SKM-1 (cell line): ENCODE data around the gene LRRC7.
"Not testable (repeated sequence)": the region's sequence is repeated elsewhere in the genome, so short reads cannot be mapped to it uniquely, and the experiment has no call there.

Source experiments
- DNase-seq: peaks from one replicate; lab custom pipeline; 2025; ENCODE audit not compliant: unreplicated experiment; lab: John Stamatoyannopoulos, UW

The LRRC7 gene

DNA sequence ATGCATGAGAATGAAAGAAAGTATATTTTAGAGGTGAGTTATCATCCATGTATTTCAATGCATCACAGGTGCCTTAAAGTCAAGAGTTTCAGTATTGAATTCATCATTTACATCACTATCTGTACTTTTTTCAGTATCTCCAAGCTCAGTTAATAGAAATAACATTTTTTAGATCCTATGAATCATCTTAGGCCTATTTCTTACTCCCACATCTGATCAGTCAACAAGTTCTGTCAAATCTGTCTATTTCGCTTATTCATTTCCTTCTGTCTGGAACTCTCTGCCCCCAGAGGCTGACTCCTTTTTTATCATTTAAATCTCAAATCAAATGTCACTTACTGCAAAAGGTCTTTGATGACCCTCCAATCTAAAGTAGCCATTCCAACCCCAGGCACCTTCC is 295.2 kb downstream of the LRRC7 start:
- no peak for DNase-seq

DNA sequence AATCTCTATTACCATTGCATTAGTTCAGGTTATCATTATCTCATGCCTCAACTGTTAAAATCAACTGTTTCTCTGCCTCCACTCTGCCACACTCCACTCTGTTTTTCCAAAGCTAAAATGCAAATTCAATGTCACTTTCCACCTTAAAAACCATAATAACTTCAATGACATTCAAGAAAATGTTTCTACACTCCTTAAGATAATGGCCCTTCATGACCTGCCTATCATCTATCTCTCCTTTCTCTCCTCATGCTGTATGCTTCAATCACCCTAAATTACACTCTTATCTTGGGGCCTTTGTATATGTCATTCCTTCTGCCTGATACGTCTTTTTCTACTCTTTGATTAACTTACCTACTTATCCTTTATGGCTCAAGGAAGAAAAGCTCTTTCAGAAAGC is 296.0 kb downstream of the LRRC7 start:
- no peak for DNase-seq

GRCh38 chr1:69871412-69871811 is 303.7 kb downstream of the LRRC7 start:
- no peak for DNase-seq

DNA sequence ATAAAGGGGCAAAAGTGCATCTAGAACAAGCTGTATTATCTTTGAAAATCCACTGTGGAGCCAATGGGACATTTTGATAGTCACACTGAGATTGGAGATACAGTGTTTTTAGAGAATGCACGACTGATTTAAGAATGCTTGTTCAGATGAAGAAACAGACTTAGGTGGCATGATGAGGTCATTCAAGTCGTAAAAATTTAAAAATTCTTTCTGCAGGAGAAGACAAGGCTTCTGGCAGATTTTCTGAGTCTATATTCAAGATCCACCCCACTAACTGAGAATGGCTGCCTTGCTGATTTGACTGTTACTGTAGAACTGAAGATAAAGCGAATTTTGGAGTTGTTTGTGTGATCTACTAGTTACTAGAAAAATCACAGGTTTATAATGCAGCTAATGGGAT is 310.6 kb downstream of the LRRC7 start:
- DNase-seq: no peak

GRCh38 chr1:69888016-69888415 is 320.3 kb downstream of the LRRC7 start:
- not testable (repeated sequence) for DNase-seq

DNA sequence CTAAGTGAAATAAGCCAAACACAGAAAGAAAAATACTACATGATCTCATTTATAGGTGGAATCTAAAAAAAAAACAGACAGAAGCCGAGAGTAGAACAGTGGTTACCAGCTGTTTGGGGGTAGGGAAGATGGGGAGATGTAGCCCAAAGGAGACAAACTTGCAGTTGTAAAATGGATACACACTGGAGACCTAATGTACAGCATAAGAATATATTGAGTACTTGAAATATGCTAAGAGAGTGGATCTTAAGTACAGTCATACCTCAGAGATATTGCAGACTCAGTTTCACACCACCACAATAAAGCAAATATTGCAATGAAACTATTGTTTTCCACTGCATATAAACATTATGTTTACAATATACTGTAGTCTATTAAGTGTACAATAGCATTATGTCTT is 320.9 kb downstream of the LRRC7 start:
- no peak for DNase-seq

GRCh38 chr1:69898403-69898947 is 330.8 kb downstream of the LRRC7 start:
- no peak for DNase-seq

DNA sequence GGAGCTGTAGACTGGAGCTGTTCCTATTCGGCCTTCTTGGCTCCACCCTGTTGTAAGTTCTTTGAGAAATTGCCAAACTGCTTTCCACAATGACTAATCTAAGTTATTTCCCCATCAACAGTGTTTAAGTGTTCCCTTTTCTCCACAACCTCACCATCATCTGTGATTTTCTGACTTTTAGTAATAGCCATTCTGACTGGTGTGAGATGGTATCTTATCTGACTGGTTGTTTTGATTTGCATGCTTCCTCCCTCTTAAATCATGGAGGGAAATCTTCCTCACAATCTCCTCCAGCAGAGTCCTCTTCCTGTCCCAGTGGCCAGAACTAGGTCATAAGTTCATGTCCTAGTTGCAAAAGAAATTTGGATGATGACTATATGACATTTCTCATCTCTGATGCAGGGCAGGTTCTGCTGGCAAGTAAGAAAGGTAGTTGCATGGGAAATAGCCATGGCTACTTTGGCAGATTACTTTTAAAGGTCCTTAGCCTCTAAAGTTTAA is 343.6 kb downstream of the LRRC7 start:
- peak; percentile 98 for DNase-seq

- no peak for DNase-seq
These were observed 346.3 kb downstream of the LRRC7 start for GRCh38 chr1:69913977-69914376.

GRCh38 chr1:69914976-69915765 is 347.4 kb downstream of the LRRC7 start:
- DNase-seq: no peak

DNA sequence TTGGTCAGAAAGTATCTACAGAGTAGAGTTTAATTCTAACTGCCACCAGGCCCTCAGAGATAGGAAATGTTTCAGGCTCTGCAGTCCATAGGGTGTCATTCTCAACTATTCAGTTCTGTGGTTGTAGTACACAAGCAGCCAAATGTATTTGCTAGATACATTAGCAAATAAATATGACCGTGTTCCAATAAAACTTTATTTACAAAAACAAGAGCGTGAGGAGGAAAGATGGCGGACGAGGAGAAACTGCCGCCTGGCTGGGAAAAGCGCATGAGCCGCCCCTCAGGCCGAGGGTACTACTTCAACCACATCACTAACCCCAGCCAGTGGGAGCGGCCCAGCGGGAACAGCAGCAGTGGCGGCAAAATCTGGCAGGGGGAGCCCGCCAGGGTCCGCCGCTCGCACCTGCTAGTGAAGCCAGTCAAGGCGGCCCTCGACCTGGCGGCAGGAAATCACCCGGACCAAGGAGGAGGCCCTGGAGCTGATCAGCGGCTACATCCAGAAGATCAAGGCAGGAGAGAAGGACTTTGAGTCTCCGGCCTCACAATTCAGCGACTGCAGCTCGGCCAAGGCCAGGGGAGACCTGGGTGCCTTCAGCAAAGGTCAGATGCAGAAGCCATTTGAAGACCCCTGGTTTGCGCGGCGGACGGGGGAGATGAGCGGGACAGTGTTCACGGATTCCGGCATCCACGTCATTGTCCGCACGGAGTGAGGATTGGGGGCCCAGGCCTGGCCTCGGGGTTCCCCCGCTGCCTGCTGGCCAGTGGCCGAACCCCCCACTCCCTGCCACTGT is 351.6 kb downstream of the LRRC7 start:
- DNase-seq: no peak

GRCh38 chr1:69919922-69920273 is 352.2 kb downstream of the LRRC7 start:
- DNase-seq: no peak

DNA sequence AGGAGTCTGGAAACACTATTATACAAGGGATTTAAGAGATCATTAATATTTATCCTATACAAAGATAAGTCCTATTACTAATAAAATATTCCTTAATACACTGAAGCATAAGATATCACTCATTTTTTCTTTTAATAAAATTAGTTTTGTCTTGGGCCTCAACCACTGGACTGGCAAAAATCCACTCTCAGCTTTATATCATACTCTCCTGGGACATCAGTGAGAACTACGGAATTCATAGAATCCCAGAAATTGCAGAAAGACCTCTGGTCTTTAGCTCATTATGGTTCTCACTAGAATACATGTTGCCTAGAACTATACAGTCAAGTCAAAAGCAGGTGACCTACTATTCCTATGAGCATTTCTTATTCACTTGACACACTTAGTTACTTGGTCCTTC is 352.7 kb downstream of the LRRC7 start:
- DNase-seq: no peak

- no peak for DNase-seq
These were observed 353.8 kb downstream of the LRRC7 start for GRCh38 chr1:69921486-69921885.

DNA sequence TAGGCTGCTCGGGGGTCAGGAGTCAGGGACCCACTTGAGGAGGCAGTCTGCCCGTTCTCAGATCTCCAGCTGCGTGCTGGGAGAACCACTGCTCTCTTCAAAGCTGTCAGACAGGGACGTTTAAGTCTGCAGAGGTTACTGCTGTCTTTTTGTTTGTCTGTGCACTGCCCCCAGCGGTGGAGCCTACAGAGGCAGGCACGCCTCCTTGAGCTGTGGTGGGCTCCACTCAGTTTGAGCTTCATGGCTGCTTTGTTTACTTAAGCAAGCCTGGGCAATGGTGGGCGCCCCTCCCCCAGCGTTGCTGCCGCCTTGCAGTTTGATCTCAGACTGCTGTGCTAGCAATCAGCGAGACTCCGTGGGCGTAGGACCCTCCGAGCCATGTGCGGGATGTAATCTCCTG is 360.5 kb downstream of the LRRC7 start:
- DNase-seq: not testable (repeated sequence)

DNA sequence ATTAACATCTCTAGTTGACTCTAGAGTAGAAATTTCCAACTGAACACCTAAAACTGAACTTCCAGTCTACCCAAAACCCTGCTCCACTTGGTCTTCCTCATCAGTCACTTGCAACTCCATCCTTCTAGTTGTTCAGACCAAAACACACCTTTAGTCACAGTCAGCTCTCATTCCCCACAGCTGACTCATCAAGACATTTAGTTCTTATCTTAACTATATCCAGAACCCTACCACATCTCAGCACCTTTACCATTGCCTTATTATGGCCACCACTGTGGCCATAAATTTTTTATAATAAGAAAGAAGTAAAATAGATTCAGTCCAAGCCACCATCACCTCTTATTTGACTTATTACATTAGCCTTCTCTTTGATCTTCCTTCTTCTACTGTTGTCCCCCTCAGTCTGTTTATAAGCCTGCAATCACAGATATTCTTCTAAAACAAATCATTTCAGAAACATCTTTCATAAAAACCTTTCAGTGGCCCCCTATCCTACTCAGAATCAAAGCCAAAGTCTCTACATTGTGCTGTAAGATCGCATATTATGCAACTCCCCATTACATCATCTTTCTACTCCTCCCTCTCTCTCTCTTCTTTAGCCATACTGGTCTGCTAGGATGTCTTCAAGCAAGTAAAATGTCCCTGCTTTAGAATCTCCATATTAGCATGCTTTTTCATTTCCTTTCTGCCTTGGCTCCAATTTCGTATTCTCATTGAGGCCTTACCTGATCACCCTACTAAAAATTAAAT is 361.8 kb downstream of the LRRC7 start:
- DNase-seq: no peak

DNA sequence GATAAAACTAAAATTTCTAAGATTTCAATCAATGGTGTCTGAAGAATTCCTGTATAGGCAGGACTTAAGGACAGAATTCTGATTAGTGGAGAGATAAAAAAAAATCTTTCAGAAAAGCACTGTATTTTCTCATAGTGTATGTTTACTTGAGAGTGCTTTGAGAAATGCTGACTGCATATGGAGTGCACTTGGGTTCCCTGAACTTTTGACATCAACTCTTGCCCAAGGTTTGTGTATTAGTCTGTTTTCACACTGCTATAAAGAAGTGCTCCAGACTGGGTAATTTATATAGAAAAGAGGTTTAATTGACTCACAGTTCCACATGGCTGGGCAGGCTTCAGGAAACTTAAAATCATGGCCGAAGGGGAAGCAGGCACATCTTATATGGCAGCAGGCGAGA is 362.7 kb downstream of the LRRC7 start:
- DNase-seq: no peak

DNA sequence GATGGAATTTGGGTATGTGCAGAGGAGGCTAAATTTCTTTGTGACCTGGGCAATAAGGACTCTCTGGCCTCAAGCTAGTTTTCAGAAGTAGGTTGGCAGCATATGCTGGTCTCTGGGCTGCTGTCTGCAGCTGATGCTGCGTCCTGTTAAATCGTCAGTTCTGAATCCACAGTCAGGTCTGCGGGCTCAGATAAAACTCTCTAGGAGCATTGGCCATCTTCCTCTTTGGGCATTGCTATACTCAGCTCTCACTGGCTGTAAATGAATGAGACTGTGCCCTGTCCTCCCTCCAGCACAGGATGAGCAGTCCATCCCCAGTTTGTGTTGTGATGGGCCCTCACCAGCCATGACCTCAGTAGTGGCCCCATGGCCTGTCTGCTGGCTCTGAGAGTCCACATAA is 365.0 kb downstream of the LRRC7 start:
- no peak for DNase-seq

- no peak for DNase-seq
These were observed 372.5 kb downstream of the LRRC7 start for GRCh38 chr1:69940231-69940630.

DNA sequence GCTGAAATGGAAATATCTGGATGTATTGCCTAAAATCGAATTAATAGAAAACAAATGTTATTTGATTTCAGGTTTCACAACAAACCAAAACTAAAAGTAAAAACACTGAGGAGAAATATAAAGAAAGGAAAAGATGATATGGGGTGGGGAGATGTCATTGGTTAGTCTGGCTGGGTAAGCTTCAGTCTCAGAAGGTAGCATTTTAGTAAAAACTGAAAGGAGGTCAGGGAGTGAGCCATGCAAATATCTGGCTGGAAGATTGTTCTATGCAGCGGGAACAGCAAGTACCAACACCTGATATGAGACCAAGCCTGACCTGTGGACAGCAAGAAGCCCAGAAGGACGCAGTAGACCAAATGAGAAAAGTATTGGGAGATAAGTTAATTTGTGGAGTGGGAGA is 373.1 kb downstream of the LRRC7 start:
- no peak for DNase-seq

GRCh38 chr1:69943030-69943429 is 375.3 kb downstream of the LRRC7 start:
- DNase-seq: no peak
